Measurements from ENCODE around the gene MORF4L1. TPM values are rescaled to one million over a fixed set of nuclear protein-coding genes. Genes with fewer than 3 reads are reported as not detected.

The MORF4L1 gene
- total and polyA plus RNA-seq, 10 of the 15 experiments (the other 5 are each of a cell fraction or from before 2014, with no cell fraction given): 113 to 636 (median 229) TPM

DNA sequence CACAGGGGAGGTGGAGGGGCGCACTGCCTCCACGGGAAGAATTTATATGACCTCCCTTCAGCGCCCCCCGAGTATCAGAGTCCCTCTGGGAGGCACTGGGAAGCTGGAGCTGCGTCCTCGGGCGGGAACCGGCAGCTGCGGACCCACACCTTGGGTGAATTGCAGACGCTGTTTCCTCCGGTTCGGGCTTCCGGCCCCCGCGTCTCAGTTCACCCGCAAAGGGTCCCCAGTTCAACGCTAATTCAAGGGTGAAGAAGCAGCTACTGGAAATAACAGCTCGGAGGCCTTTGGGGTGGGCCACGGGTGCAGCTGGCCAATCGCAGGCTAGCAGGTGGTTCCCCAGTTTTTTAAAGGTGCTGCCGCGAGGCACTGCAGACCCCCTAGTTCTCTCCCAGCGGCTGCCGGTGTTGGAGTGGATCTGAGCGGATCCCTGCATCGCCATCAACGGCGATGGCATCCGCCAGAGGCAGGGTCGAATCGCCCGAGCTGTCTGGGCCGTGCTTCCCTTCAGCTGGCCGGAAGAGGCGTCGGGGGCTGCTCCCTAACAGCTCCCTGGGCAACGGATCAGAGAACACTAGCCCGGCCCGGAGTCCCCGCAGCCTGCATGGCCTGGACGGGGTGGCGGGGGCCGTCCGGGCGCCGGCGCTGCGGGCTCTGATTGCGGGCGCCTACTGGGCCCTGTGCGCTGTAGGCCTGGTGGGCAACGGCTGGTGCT is 42.0 kb upstream of the MORF4L1 start:
- H3K9me3 ChIP-seq (replicated peaks; ENCODE audit: control insufficient read depth, insufficient read depth, low read length): no peaks in the 10 kb centered on the region
- SMC1A ChIA-PET (ENCODE audit: uncharacterized antibody, unreplicated experiment): no interaction called here
- WGBS (ENCODE audit: insufficient coverage, insufficient replicate concordance, low lambda C conversion rate, missing lambda C conversion rate): 49% methylated on average over 52 of the region's 52 CpGs

DNA sequence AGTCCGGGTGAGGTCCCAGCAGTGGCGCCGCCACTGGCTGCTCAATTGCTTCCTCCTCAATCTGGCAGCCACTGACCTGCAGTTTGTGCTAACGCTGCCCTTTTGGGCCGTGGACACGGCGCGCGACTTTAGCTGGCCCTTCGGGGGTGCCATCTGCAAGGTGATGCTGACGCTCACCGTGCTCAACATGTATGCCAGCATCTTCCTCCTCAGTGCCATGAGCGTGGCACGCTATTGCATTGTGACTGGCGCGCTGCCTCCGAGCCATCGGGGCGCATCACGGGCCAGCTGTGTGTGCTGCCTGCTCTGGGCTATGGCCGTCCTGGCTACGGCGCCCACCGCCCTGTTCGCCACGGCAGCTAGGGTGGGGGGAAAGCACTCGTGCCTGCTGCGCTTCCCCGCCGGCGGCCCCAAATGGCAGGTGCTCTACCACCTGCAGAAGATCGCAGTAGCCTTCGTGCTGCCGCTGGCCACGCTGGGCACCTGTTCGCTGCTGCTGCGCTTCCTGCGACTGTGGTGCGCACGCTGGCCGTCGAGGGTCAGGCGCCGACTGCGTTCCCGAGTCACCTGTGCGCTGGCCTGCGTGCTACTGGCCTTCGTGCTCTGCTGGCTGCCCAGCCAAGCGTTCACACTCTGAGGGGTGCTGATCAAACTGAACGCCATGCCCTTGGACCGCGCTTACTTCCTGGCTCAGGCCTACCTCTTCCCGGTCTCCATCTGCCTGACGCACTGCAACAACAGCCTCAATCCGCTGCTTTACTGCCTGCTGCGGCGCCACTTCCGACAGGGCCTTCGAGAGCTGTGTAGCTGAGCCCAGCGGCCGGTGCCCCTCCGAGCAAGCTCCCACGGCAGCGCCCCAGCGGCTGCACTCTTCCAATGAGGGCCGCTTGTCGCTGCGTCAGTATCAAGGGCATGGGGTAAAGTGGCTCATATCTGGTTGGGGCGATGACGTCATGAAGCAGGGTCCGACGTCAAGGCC is 41.2 kb upstream of the MORF4L1 start:
- no peaks in the 10 kb centered on the region for H3K36me3 ChIP-seq (ENCODE audit: control insufficient read depth in 2 of 2, insufficient read depth in 2 of 2, low read length in 1 of 2)
- H3K9me3 ChIP-seq (replicated peaks; ENCODE audit: control insufficient read depth, insufficient read depth, low read length): no peaks in the 10 kb centered on the region
- ATAC-seq (no peak), FAIRE-seq (no peak), DNase-seq (ENCODE audit: low read depth, low spot score) (no peak)
- BruUV-seq (replicated peaks): no TSS peak
- peak overlapping the region; percentile 78 for H2AFZ ChIP-seq (ENCODE audit: control insufficient read depth, low read depth, low read length)
- no peak overlapping the region for H3K27ac ChIP-seq (ENCODE audit: control insufficient read depth, insufficient read depth)
- WGBS (ENCODE audit: insufficient coverage, insufficient replicate concordance, low lambda C conversion rate, missing lambda C conversion rate): 86% methylated on average over 73 of the region's 73 CpGs
- H3K4me2 ChIP-seq (ENCODE audit: control insufficient read depth, insufficient read depth): peak overlapping the region; percentile 33
- in situ Hi-C loops (cut with MboI) (no loop called here), intact Hi-C loops (cut with micrococcal nuclease; ENCODE audit: unreplicated experiment) (no loop called here)
- no peaks in the 10 kb centered on the region for H4K20me1 ChIP-seq (ENCODE audit: control insufficient read depth, insufficient read depth)
- RAD21 ChIA-PET (ENCODE audit: unreplicated experiment): no interaction called here
- no peak overlapping the region for H3K4me3 ChIP-seq
- no peak overlapping the region for H3K9ac ChIP-seq (ENCODE audit: control insufficient read depth, insufficient read depth, low read length)
- H3K4me1 ChIP-seq (ENCODE audit: control insufficient read depth, insufficient read depth, low read length): no peaks in the 10 kb centered on the region
- H3K79me2 ChIP-seq (ENCODE audit: control insufficient read depth, insufficient read depth, low read length): no peaks in the 10 kb centered on the region
- SMC1A ChIA-PET (ENCODE audit: uncharacterized antibody, unreplicated experiment): no interaction called here
- no peaks in the 10 kb centered on the region; a peak in 1 of 4 replicates for H3K27me3 ChIP-seq (replicated peaks in 1 of 2; ENCODE audit: control insufficient read depth in 2 of 2, insufficient read depth in 2 of 2, low read length in 1 of 2)
- CTCF ChIA-PET: interaction anchor here (0.7 kb wide), 1 partner anchor 16 kb away, joined by 3 read pairs; no protein-coding TSS in a partner anchor
- POLR2A ChIA-PET: no interaction called here
- TF ChIP-seq, protein P1, sequence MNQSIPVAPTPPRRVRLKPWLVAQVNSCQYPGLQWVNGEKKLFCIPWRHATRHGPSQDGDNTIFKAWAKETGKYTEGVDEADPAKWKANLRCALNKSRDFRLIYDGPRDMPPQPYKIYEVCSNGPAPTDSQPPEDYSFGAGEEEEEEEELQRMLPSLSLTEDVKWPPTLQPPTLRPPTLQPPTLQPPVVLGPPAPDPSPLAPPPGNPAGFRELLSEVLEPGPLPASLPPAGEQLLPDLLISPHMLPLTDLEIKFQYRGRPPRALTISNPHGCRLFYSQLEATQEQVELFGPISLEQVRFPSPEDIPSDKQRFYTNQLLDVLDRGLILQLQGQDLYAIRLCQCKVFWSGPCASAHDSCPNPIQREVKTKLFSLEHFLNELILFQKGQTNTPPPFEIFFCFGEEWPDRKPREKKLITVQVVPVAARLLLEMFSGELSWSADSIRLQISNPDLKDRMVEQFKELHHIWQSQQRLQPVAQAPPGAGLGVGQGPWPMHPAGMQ (IDR thresholded peaks at IDR 0.05; ENCODE audit: borderline replicate concordance): no peak
- no peak for TF ChIP-seq BACH1 (IDR thresholded peaks at IDR 0.05; ENCODE audit: borderline replicate concordance)
- TF ChIP-seq, protein P2, sequence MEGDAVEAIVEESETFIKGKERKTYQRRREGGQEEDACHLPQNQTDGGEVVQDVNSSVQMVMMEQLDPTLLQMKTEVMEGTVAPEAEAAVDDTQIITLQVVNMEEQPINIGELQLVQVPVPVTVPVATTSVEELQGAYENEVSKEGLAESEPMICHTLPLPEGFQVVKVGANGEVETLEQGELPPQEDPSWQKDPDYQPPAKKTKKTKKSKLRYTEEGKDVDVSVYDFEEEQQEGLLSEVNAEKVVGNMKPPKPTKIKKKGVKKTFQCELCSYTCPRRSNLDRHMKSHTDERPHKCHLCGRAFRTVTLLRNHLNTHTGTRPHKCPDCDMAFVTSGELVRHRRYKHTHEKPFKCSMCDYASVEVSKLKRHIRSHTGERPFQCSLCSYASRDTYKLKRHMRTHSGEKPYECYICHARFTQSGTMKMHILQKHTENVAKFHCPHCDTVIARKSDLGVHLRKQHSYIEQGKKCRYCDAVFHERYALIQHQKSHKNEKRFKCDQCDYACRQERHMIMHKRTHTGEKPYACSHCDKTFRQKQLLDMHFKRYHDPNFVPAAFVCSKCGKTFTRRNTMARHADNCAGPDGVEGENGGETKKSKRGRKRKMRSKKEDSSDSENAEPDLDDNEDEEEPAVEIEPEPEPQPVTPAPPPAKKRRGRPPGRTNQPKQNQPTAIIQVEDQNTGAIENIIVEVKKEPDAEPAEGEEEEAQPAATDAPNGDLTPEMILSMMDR (IDR thresholded peaks at IDR 0.05 in 2 of 3, conservative IDR thresholded peaks at IDR 0.05 in 1 of 3; ENCODE audit: control insufficient read depth in 2 of 3, extremely low read depth in 1 of 3, insufficient read depth in 1 of 3, low read depth in 3 of 3, low read length in 3 of 3): peak in 1 of 3 experiments; percentile 5; a peak in 1 of 6 replicates
- TF ChIP-seq, protein P3, sequence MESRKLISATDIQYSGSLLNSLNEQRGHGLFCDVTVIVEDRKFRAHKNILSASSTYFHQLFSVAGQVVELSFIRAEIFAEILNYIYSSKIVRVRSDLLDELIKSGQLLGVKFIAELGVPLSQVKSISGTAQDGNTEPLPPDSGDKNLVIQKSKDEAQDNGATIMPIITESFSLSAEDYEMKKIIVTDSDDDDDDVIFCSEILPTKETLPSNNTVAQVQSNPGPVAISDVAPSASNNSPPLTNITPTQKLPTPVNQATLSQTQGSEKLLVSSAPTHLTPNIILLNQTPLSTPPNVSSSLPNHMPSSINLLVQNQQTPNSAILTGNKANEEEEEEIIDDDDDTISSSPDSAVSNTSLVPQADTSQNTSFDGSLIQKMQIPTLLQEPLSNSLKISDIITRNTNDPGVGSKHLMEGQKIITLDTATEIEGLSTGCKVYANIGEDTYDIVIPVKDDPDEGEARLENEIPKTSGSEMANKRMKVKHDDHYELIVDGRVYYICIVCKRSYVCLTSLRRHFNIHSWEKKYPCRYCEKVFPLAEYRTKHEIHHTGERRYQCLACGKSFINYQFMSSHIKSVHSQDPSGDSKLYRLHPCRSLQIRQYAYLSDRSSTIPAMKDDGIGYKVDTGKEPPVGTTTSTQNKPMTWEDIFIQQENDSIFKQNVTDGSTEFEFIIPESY (IDR thresholded peaks at IDR 0.05): no peak

More for the DNA sequence above, 42.0 kb upstream of the MORF4L1 start:
- Histone ChIP-seq H3K27me3 (replicated peaks in 1 of 2; ENCODE audit: control insufficient read depth in 2 of 2, insufficient read depth in 2 of 2, low read length in 1 of 2) (no peaks in the 10 kb centered on the region; a peak in 1 of 4 replicates), H3K4me2 (ENCODE audit: control insufficient read depth, insufficient read depth) (peak overlapping the region; percentile 33), H3K4me3 (no peak overlapping the region), H4K20me1 (ENCODE audit: control insufficient read depth, insufficient read depth) (no peaks in the 10 kb centered on the region), H2AFZ (ENCODE audit: control insufficient read depth, low read depth, low read length) (peak overlapping the region; percentile 78), H3K79me2 (ENCODE audit: control insufficient read depth, insufficient read depth, low read length) (no peaks in the 10 kb centered on the region), H3K27ac (ENCODE audit: control insufficient read depth, insufficient read depth) (no peak overlapping the region), H3K9ac (ENCODE audit: control insufficient read depth, insufficient read depth, low read length) (no peak overlapping the region; the same call in 1 of the 2 replicates), H3K4me1 (ENCODE audit: control insufficient read depth, insufficient read depth, low read length) (no peaks in the 10 kb centered on the region; the same call in 1 of the 2 replicates), H3K36me3 (ENCODE audit: control insufficient read depth in 2 of 2, insufficient read depth in 2 of 2, low read length in 1 of 2) (no peaks in the 10 kb centered on the region)
- RAD21 ChIA-PET (ENCODE audit: unreplicated experiment): no interaction called here
- ATAC-seq (peak; percentile 65), FAIRE-seq (no peak), DNase-seq (ENCODE audit: low read depth, low spot score) (no peak)
- no TSS peak for BruUV-seq (replicated peaks)
- intact Hi-C loops (cut with micrococcal nuclease; ENCODE audit: unreplicated experiment) (no loop called here), in situ Hi-C loops (cut with MboI) (no loop called here)
- CTCF ChIA-PET: interaction anchor here (0.7 kb wide), 1 partner anchor 17 kb away, joined by 3 read pairs; no protein-coding TSS in a partner anchor
- TF ChIP-seq POLR2A (IDR thresholded peaks at IDR 0.05; ENCODE audit: low read depth, low read length): peak; percentile 47; the same call in 1 of the 2 replicates
- no peak for TF ChIP-seq CEBPB (IDR thresholded peaks at IDR 0.05; ENCODE audit: borderline replicate concordance in 1 of 2, low read depth in 2 of 2, low read length in 2 of 2)
- no peak for TF ChIP-seq KDM1A (IDR thresholded peaks at IDR 0.05; ENCODE audit: borderline replicate concordance)
- POLR2A ChIA-PET: no interaction called here

Data from GM12878 (cell line).